H9 (cell line): Measurements from ENCODE around the gene DNAH8. TPM values are rescaled to one million over a fixed set of nuclear protein-coding genes. Genes with fewer than 3 reads are reported as not detected.

Experiments used
- DNase-seq: peaks from one replicate; pipeline ENCODE4 v3.0.0-alpha.2; 2017
- H2AFZ ChIP-seq: one replicate; pipeline ENCODE4 v1.6.1; 2013; ENCODE audit warnings: mild to moderate bottlenecking, low read length, control low read depth, moderate library complexity
- H2AK5ac ChIP-seq: 2 replicates; pipeline ENCODE4 v1.6.1; 2013; ENCODE audit warnings: low read length, control low read depth, mixed read lengths; ENCODE audit not compliant: insufficient read length
- H2BK120ac ChIP-seq: one replicate; pipeline ENCODE4 v1.6.1; 2013; ENCODE audit warnings: low read depth, mild to moderate bottlenecking, low read length, control low read depth, inconsistent platforms; ENCODE audit not compliant: poor library complexity, severe bottlenecking
- H2BK12ac ChIP-seq: 2 replicates; pipeline ENCODE4 v1.6.1; 2013; ENCODE audit warnings: low read length, control low read depth, mixed read lengths, low read depth; ENCODE audit not compliant: insufficient read length
- H2BK15ac ChIP-seq: 2 replicates; pipeline ENCODE4 v1.6.1; 2013; ENCODE audit warnings: low read depth, low read length, control low read depth
- H2BK20ac ChIP-seq: one replicate; pipeline ENCODE4 v1.6.1; 2013; ENCODE audit warnings: low read depth, mild to moderate bottlenecking, low read length, control low read depth, inconsistent platforms; ENCODE audit not compliant: poor library complexity, severe bottlenecking
- H2BK5ac ChIP-seq: 2 replicates; pipeline ENCODE4 v1.6.1; 2013; ENCODE audit warnings: low read length, control low read depth, mixed read lengths; ENCODE audit not compliant: insufficient read length
- H3K14ac ChIP-seq: 2 replicates; pipeline ENCODE4 v1.6.1; 2013; ENCODE audit warnings: low read length, control low read depth; ENCODE audit not compliant: insufficient read depth
- H3K18ac ChIP-seq: 2 replicates; pipeline ENCODE4 v1.6.1; 2013; ENCODE audit warnings: low read depth, mild to moderate bottlenecking, mixed read lengths, low read length, control low read depth; ENCODE audit not compliant: insufficient read length
- H3K23ac ChIP-seq: 2 replicates; pipeline ENCODE4 v1.6.1; 2013; ENCODE audit warnings: low read length, control low read depth, mixed read lengths, low read depth; ENCODE audit not compliant: insufficient read length
- H3K23me2 ChIP-seq: 2 replicates; pipeline ENCODE4 v1.6.1; 2013; ENCODE audit warnings: low read depth, mild to moderate bottlenecking, mixed read lengths, low read length, control low read depth; ENCODE audit not compliant: insufficient read length, poor library complexity, severe bottlenecking
- H3K27ac ChIP-seq: 2 replicates; pipeline ENCODE4 v1.5.1; 2013; ENCODE audit warnings: low read length, control low read depth, mixed read lengths, low read depth; ENCODE audit not compliant: insufficient read length
- H3K27me3 ChIP-seq: 2 replicates; pipeline ENCODE4 v1.6.1; 2013; ENCODE audit warnings: low read length, control low read depth, inconsistent platforms; ENCODE audit not compliant: insufficient read depth
- H3K4ac ChIP-seq: 2 replicates; pipeline ENCODE4 v1.6.1; 2013; ENCODE audit warnings: low read depth, mild to moderate bottlenecking, control low read depth, inconsistent platforms, low read length, moderate library complexity
- H3K4me1 ChIP-seq: 2 replicates; pipeline ENCODE4 v1.6.1; 2013; ENCODE audit warnings: low read length, control low read depth, inconsistent platforms; ENCODE audit not compliant: insufficient read depth
- H3K4me2 ChIP-seq: 2 replicates; pipeline ENCODE4 v1.6.1; 2013; ENCODE audit warnings: low read length, control low read depth, mixed read lengths; ENCODE audit not compliant: insufficient read length, insufficient read depth
- H3K56ac ChIP-seq: 2 replicates; pipeline ENCODE4 v1.6.1; 2013; ENCODE audit warnings: low read depth, mild to moderate bottlenecking, mixed read lengths, low read length, control low read depth; ENCODE audit not compliant: insufficient read length
- H3K79me1 ChIP-seq: 2 replicates; pipeline ENCODE4 v1.6.1; 2013; ENCODE audit warnings: low read depth, mild to moderate bottlenecking, moderate library complexity, low read length, control low read depth, inconsistent platforms; ENCODE audit not compliant: insufficient read depth, poor library complexity, severe bottlenecking
- H3K79me2 ChIP-seq: 2 replicates; pipeline ENCODE4 v1.6.1; 2013; ENCODE audit warnings: low read length, control low read depth, inconsistent platforms; ENCODE audit not compliant: insufficient read depth
- H3K9ac ChIP-seq: 2 replicates; pipeline ENCODE4 v1.6.1; 2013; ENCODE audit warnings: low read length, control low read depth, mixed read lengths; ENCODE audit not compliant: insufficient read length; ENCODE audit errors: extremely low read depth
- H3K9me3 ChIP-seq: one replicate; pipeline ENCODE4 v1.6.1; 2013; ENCODE audit warnings: low read depth, low read length, inconsistent platforms; ENCODE audit not compliant: control insufficient read depth
- H3T11ph ChIP-seq: one replicate; pipeline ENCODE4 v1.6.1; 2013; ENCODE audit warnings: mild to moderate bottlenecking, low read length, control low read depth, inconsistent platforms
- H4K20me1 ChIP-seq: one replicate; pipeline ENCODE4 v1.6.1; 2013; ENCODE audit not compliant: control insufficient read depth, insufficient read length, insufficient read depth
- H4K5ac ChIP-seq: 2 replicates; pipeline ENCODE4 v1.6.1; 2013; ENCODE audit warnings: low read depth, mild to moderate bottlenecking, mixed read lengths, low read length, control low read depth; ENCODE audit not compliant: insufficient read length
- H4K8ac ChIP-seq: replicated peaks from 2 replicates; pipeline ENCODE4 v1.6.1; 2013; ENCODE audit warnings: low read length, control low read depth, mixed read lengths, low read depth; ENCODE audit not compliant: insufficient read length
- H4K91ac ChIP-seq: 2 replicates; pipeline ENCODE4 v1.6.1; 2013; ENCODE audit warnings: low read depth, mild to moderate bottlenecking, moderate library complexity, mixed read lengths, low read length, control low read depth; ENCODE audit not compliant: insufficient read length
- H3K27ac Mint-ChIP-seq, 3 experiments: 2 replicates in 2 of 3; 3 replicates in 1 of 3; pipeline ENCODE4 v1.8.0; 2020 to 2021; ENCODE audit warnings: mixed read lengths in 3 of 3, mild to moderate bottlenecking in 1 of 3, moderate library complexity in 1 of 3
- H3K27me3 Mint-ChIP-seq: 2 replicates; pipeline ENCODE4 v1.8.0; 2021; ENCODE audit warnings: low read depth, mild to moderate bottlenecking, moderate library complexity, mixed read lengths
- H3K36me3 Mint-ChIP-seq, 3 experiments: 2 replicates in 2 of 3; 3 replicates in 1 of 3; pipeline ENCODE4 v1.8.0; 2020 to 2021; ENCODE audit warnings: low read depth in 3 of 3, mixed read lengths in 3 of 3; ENCODE audit not compliant: insufficient read depth in 1 of 3
- H3K4me1 Mint-ChIP-seq, 2 experiments: 2 replicates each; pipeline ENCODE4 v1.8.0; 2020; ENCODE audit warnings: mixed read lengths in 2 of 2
- H3K4me3 Mint-ChIP-seq, 2 experiments: 2 replicates in 1 of 2; 3 replicates in 1 of 2; pipeline ENCODE4 v1.8.0; 2020 to 2021; ENCODE audit warnings: mild to moderate bottlenecking in 2 of 2, mixed read lengths in 2 of 2, moderate library complexity in 1 of 2
- H3K9me3 Mint-ChIP-seq, 2 experiments: 2 replicates in 1 of 2; 3 replicates in 1 of 2; pipeline ENCODE4 v1.8.0; 2020; ENCODE audit warnings: mild to moderate bottlenecking in 2 of 2, mixed read lengths in 2 of 2, moderate library complexity in 1 of 2
- CTCF ChIP-seq: fragments of 200-600 bp; sonication (generic); conservative IDR thresholded peaks from 3 replicates; pipeline ENCODE4 v1.8.0; 2021; ENCODE audit warnings: antibody characterized with exemption, mild to moderate bottlenecking
- WGBS: extraction: QIAGEN DNeasy Blood & Tissue Kit; methylation state at CpG from one replicate; pipeline ENCODE4 v1.1.7; 2013; ENCODE audit warnings: missing lambda C conversion rate, low lambda C conversion rate, mixed read lengths; ENCODE audit not compliant: insufficient read length; ENCODE audit errors: extremely low coverage; 5-methylcytosine and 5-hydroxymethylcytosine counted together
- total RNA-seq: library from RNA; stranded (reverse); gene quantifications from 2 replicates; pipeline ENCODE4 v1.2.1, GENCODE V29; 2021

DNAH8 gene
- total RNA-seq, 1 experiment from 2014 or later = not detected

DNA sequence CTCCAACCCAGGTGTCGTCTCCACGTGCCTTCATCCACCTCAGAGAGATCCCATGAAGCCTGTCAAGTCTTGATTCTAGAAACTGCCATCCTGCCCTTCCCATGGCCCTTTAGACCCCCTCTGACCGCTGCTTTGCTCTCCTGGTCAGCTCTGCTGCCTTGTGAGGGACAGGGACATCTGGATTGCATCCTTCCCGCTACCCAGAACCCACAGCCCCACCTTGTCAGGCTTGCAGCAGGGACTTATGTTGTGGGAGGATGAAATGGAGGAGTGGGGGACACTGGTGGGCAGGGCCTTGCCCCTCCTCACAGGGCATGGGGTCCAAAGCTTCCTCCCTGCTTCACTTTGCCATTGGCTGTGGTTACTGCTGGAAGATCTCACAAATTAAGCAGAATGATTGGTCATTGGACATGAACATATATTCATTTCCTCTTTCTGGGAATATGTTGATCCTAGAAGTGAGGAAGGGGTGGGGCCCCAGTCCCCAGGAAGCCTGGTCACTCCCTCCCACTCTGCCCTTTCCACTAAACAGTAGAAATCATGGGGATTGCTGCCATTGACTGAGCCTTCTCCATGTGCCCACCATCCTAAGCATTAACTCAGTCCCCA is 338.0 kb downstream of the DNAH8 start:
- Histone ChIP-seq H4K91ac (no peak overlapping the region), H2AFZ (no peak overlapping the region), H3K27me3 (peaks cover 9% of the 10 kb centered on the region; the same call in 1 of the 2 replicates), H3K56ac (no peak overlapping the region), H4K5ac (no peak overlapping the region), H3K4ac (no peak overlapping the region), H3K27ac (no peak overlapping the region), H2BK5ac (no peak overlapping the region), H4K20me1 (peaks cover 3% of the 10 kb centered on the region), H2BK20ac (no peak overlapping the region), H3K79me2 (no peaks in the 10 kb centered on the region), H2AK5ac (no peak overlapping the region), H2BK12ac (no peak overlapping the region), H3K14ac (no peak overlapping the region), H3K23me2 (peaks cover 11% of the 10 kb centered on the region), H2BK15ac (no peak overlapping the region), H3K9ac (no peak overlapping the region), H3K4me2 (no peak overlapping the region), H3K4me1 (peaks cover 3% of the 10 kb centered on the region; the same call in 1 of the 2 replicates), H4K8ac (no peak overlapping the region), H3T11ph (no peak overlapping the region), H3K18ac (no peak overlapping the region), H3K23ac (no peak overlapping the region), H2BK120ac (no peak overlapping the region), H3K79me1 (no peaks in the 10 kb centered on the region), H3K9me3 (no peaks in the 10 kb centered on the region)
- Mint-ChIP-seq H3K9me3 (no peaks in the 10 kb centered on the region), H3K4me1 (peaks cover 21 to 32% of the 10 kb centered on the region in 2 experiments), H3K27ac (peak overlapping the region in 1 of 3 experiments; percentile 51; a peak in 2 of 7 replicates), H3K4me3 (no peak overlapping the region), H3K36me3 (peaks cover 0 to 3% (median 0%) of the 10 kb centered on the region in 3 experiments; a peak in 1 of 7 replicates), H3K27me3 (peaks cover 47% of the 10 kb centered on the region)
- no CpG with 5 or more reads among the region's 4 CpGs for WGBS
- TF ChIP-seq CTCF = no peak
- DNase-seq = no peak
